Esophagus squamous epithelium (tissue), 5 donors: ENCODE data around the gene TM4SF5. TPM values are rescaled to one million over a fixed set of nuclear protein-coding genes. Genes with fewer than 3 reads are reported as not detected.

Experiments
- DNase-seq: peaks from one replicate; lab custom pipeline; 2025; lab: John Stamatoyannopoulos, UW
- H3K27ac ChIP-seq, 4 donors: fragments of 200-600 bp; sonication (generic); one replicate each; pipeline ENCODE4 v1.5.1; 2016 to 2019; ENCODE audit warnings: mild to moderate bottlenecking in 1 of 4
- H3K27me3 ChIP-seq, 4 donors: fragments of 200-600 bp; sonication (generic); 1 replicate in 3 of 4; 2 replicates in 1 of 4; pipeline versions ENCODE4 v1.5.1 to v1.6.0; 2017 to 2021; ENCODE audit warnings: antibody characterized with exemption in 1 of 4
- H3K36me3 ChIP-seq, 3 donors: fragments of 200-600 bp; sonication (generic); one replicate each; pipeline ENCODE4 v1.5.1; 2016 to 2019
- H3K4me1 ChIP-seq, 3 donors: fragments of 200-600 bp; sonication (generic); one replicate each; pipeline ENCODE4 v1.5.1; 2017 to 2019
- H3K4me3 ChIP-seq, 4 donors: fragments of 200-600 bp; sonication (generic); 1 replicate in 3 of 4; 2 replicates in 1 of 4; pipeline ENCODE4 v1.5.1; 2016 to 2019; ENCODE audit warnings: mild to moderate bottlenecking in 2 of 4, moderate library complexity in 1 of 4
- H3K9me3 ChIP-seq, 3 donors: fragments of 200-600 bp; sonication (generic); one replicate each; pipeline ENCODE4 v1.5.1; 2016 to 2019
- CTCF ChIP-seq, 6 experiments: fragments of 450-650 bp in 4 of 6; fragments of 200-600 bp in 2 of 6; sonication (generic) in 2 of 6; IDR thresholded peaks; one replicate each; pipeline ENCODE4 v1.5.1; 2016 to 2019; ENCODE audit warnings: antibody characterized with exemption in 6 of 6, mild to moderate bottlenecking in 4 of 6, moderate library complexity in 4 of 6
- POLR2A ChIP-seq, 4 donors: fragments of 450-650 bp; IDR thresholded peaks; one replicate each; pipeline ENCODE4 v1.6.1; 2017; ENCODE audit warnings: antibody characterized with exemption in 4 of 4, mild to moderate bottlenecking in 4 of 4, moderate library complexity in 3 of 4
- WGBS, 2 donors: methylation state at CpG; one replicate each; pipeline ENCODE4 v1.1.5; 2018; 5-methylcytosine and 5-hydroxymethylcytosine counted together
- intact Hi-C: fragments of 100-400 bp; cut with DNase I; formaldehyde crosslinking; loops from one replicate; pipeline ENCODE4 v1.15.0; 2022
- total RNA-seq, 4 donors: library from RNA; depleted of rRNA; stranded (reverse); fragments of >200 nt; gene quantifications; one replicate each; pipeline ENCODE4 v1.1.0, GENCODE V29; 2016
- donor health status: DM: yes; HTN: yes; CAD: no.

TM4SF5 gene
- total RNA-seq, 4 donors from 2014 or later, result not detected

- Histone ChIP-seq H3K4me3 (peak overlapping the region in 3 of 4 donors; percentile 5 to 44 (median 32)), H3K4me1 (peaks cover 21 to 49% (median 32%) of the 10 kb centered on the region in 3 donors), H3K9me3 (no peaks in the 10 kb centered on the region), H3K27ac (no peak overlapping the region), H3K36me3 (no peaks in the 10 kb centered on the region), H3K27me3 (peaks cover 0 to 59% (median 0%) of the 10 kb centered on the region in 4 donors)
- 10 to 22% methylated on average over 9 to 38 of the region's 61 CpGs for WGBS, 2 donors
- no peak for DNase-seq
- TF ChIP-seq CTCF (IDR thresholded peaks at IDR 0.05) (no peak), POLR2A (IDR thresholded peaks at IDR 0.05) (no peak)
- intact Hi-C loops, result loop anchor here (5.0 kb wide), 2 partner anchors 48 to 102 kb away; partner anchors contain the start of genes CXCL16 and ZMYND15
These were observed 13.8 kb downstream of the TM4SF5 start for GRCh38 chr17:4785311-4786105.

GRCh38 chr17:4786106-4786511, 14.4 kb downstream of the TM4SF5 start, which contains the start of gene VMO1:
VMO1 (minus strand) TSS chr17:4786364; CDS start chr17:4786352, 12 bp downstream.
- intact Hi-C loops, result loop anchor here (5.0 kb wide), 2 partner anchors 49 to 101 kb away; partner anchors contain the start of genes CXCL16 and ZMYND15
- TF ChIP-seq POLR2A (IDR thresholded peaks at IDR 0.05), result no peak
- no peak for TF ChIP-seq CTCF (IDR thresholded peaks at IDR 0.05)
- Histone ChIP-seq H3K27me3 (peaks cover 0 to 53% (median 0%) of the 10 kb centered on the region in 4 donors), H3K4me3 (peak within 1 kb of the TSS in 3 of 4 donors; percentile 5 to 44 (median 32)), H3K9me3 (no peaks in the 10 kb centered on the region), H3K36me3 (no peaks in the 10 kb centered on the region), H3K4me1 (peaks cover 21 to 55% (median 32%) of the 10 kb centered on the region in 3 donors), H3K27ac (peak within 1 kb of the TSS in 1 of 4 donors; percentile 7)
- DNase-seq, result no peak
- 0 to 8% methylated on average over 2 to 4 of the region's 24 CpGs for WGBS, 2 donors

GRCh38 chr17:4786516-4786915, 14.8 kb downstream of the TM4SF5 start:
- TF ChIP-seq CTCF (IDR thresholded peaks at IDR 0.05), result no peak
- TF ChIP-seq POLR2A (IDR thresholded peaks at IDR 0.05), result no peak
- WGBS, 2 donors, result 27 to 37% methylated on average over 6 of the region's 6 CpGs
- Histone ChIP-seq H3K9me3 (no peaks in the 10 kb centered on the region), H3K4me1 (peaks cover 21 to 58% (median 32%) of the 10 kb centered on the region in 3 donors), H3K36me3 (no peaks in the 10 kb centered on the region), H3K4me3 (peak overlapping the region in 3 of 4 donors; percentile 5 to 44 (median 32)), H3K27ac (peak overlapping the region in 1 of 4 donors; percentile 7), H3K27me3 (peaks cover 0 to 49% (median 0%) of the 10 kb centered on the region in 4 donors)
- DNase-seq, result no peak
- intact Hi-C loops, result loop anchor here (5.0 kb wide), 2 partner anchors 49 to 101 kb away; partner anchors contain the start of genes CXCL16 and ZMYND15

GRCh38 chr17:4788159-4788806, 16.6 kb downstream of the TM4SF5 start:
- 71 to 84% methylated on average over 14 of the region's 14 CpGs for WGBS, 2 donors
- no peak for DNase-seq
- H3K4me3 ChIP-seq, result peak overlapping the region in 3 of 4 donors; percentile 44 to 89 (median 62)
- H3K27me3 ChIP-seq, result peaks cover 0 to 32% (median 0%) of the 10 kb centered on the region in 4 donors
- TF ChIP-seq POLR2A (IDR thresholded peaks at IDR 0.05), result no peak
- TF ChIP-seq CTCF (IDR thresholded peaks at IDR 0.05), result peak in 1 of 6 experiments; percentile 17
- no peaks in the 10 kb centered on the region for H3K36me3 ChIP-seq
- H3K9me3 ChIP-seq, result no peaks in the 10 kb centered on the region
- H3K4me1 ChIP-seq, result peaks cover 21 to 58% (median 32%) of the 10 kb centered on the region in 3 donors
- H3K27ac ChIP-seq, result peak overlapping the region in 3 of 4 donors; percentile 95 to 97 (median 96)
- intact Hi-C loops, result loop anchor here (5.0 kb wide), 2 partner anchors 51 to 99 kb away; partner anchors contain the start of genes CXCL16 and ZMYND15
